ENCODE results near the gene CSF3R. TPM values are rescaled to one million over a fixed set of nuclear protein-coding genes. Genes with fewer than 3 reads are reported as not detected.

The CSF3R gene
- total and polyA plus RNA-seq, 2 experiments from 2014 or later, result 3.3 to 6.0 TPM

DNA sequence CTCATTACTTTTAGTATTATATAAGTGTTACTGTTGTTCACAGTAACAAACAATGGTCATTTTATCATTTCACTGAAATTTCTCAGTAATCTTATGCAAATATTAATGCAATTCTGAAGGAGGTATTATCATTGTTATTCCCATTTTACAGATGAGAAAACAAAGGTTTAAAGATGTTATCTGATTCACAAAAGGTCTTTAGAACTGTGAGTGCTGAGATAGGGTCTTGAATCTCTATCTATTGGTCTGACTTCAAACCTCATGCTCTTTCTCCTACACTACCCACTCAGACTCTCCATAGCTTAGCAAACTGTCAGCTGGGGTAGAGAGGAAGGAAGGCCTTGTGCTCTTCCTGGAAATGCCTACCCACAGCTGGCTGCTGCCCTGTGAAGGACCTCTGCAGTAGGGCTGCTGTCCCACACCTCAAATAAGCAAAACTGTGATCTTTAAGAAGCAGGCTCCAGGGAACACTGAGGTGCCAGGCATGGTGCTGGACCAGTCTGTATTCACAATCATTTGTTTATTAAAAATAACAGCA is 26.3 kb downstream of the CSF3R start:
- peaks cover 25% of the 10 kb centered on the region for H3K36me3 ChIP-seq
- no peaks in the 10 kb centered on the region for H3K4me1 ChIP-seq (ENCODE audit: low read depth)
- H3K4me3 ChIP-seq, result no peak overlapping the region
- no peak overlapping the region for H3K27ac ChIP-seq
- DNase-seq (ENCODE audit: low read depth in 1 of 2, low spot score in 1 of 2), result no peak
- TF ChIP-seq, protein P1, sequence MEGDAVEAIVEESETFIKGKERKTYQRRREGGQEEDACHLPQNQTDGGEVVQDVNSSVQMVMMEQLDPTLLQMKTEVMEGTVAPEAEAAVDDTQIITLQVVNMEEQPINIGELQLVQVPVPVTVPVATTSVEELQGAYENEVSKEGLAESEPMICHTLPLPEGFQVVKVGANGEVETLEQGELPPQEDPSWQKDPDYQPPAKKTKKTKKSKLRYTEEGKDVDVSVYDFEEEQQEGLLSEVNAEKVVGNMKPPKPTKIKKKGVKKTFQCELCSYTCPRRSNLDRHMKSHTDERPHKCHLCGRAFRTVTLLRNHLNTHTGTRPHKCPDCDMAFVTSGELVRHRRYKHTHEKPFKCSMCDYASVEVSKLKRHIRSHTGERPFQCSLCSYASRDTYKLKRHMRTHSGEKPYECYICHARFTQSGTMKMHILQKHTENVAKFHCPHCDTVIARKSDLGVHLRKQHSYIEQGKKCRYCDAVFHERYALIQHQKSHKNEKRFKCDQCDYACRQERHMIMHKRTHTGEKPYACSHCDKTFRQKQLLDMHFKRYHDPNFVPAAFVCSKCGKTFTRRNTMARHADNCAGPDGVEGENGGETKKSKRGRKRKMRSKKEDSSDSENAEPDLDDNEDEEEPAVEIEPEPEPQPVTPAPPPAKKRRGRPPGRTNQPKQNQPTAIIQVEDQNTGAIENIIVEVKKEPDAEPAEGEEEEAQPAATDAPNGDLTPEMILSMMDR (IDR thresholded peaks at IDR 0.05; ENCODE audit: low read depth, low read length), result no peak
- no peaks in the 10 kb centered on the region for H3K27me3 ChIP-seq
- H3K9me3 ChIP-seq (ENCODE audit: low read depth), result no peaks in the 10 kb centered on the region

DNA sequence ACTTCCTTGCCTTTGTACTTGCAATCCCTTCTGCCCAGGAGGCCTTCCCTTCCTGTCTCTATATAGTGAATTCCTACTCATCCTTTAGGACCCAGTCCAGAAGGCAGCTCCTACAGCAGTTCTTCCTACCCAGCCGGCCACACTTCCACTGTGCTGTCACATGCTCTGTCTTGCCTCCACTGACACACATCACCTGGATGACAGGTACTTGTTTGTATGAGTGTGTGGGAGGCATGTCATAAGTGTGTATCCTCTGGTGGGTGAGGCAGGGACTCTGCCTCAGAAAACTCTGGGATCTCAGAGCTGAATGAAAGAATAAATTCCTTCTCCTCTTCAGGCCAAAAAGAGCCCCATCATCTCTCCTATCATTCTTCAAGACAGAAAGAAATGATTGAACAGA is 27.3 kb downstream of the CSF3R start:
- DNase-seq (ENCODE audit: low read depth in 1 of 2, low spot score in 1 of 2), result no peak
- Histone ChIP-seq H3K4me3 (no peak overlapping the region), H3K36me3 (peaks cover 25% of the 10 kb centered on the region), H3K9me3 (ENCODE audit: low read depth) (no peaks in the 10 kb centered on the region), H3K27ac (no peak overlapping the region), H3K27me3 (no peaks in the 10 kb centered on the region), H3K4me1 (ENCODE audit: low read depth) (no peaks in the 10 kb centered on the region)
- TF ChIP-seq, protein P1 (IDR thresholded peaks at IDR 0.05; ENCODE audit: low read depth, low read length), result no peak

DNA sequence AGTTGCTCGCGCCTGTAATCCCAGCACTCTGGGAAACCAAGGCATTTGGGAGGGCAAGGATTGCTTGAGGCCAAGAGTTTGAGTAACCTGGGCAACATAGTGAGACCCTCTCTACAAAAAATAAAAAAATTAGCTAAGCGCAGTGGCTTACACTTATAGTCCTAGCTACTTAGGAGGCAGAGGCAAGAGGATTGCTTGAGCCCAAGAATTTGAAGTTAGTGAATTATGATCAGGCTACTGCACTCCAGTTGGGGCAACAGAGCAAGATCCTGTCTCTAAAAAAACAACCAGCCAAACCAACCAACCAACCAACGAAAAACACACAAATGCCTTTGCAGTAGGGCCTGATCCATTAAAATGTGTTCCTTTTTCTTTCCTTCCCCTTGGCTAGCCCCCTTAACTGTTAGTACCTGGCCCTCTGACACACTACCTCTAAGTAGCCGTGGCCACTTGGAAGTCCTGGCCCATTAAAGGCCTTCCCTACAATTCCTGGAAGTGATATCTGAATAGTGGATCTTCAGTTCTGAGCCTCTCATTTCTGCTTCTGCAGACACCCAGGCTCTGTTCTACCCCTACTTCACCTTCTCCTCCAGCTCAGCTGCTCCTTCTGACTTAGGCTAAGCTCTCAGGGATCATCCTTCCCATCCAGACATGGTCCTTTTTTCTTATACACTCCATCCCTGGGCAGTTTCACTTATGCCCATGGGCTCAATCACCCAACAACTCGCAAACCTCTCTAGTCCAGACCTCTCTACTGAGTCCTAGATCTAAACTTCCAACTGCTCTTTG is 28.9 kb downstream of the CSF3R start:
- no peak for DNase-seq (ENCODE audit: low read depth in 1 of 2, low spot score in 1 of 2)
- Histone ChIP-seq H3K4me1 (ENCODE audit: low read depth) (no peaks in the 10 kb centered on the region), H3K9me3 (ENCODE audit: low read depth) (no peaks in the 10 kb centered on the region), H3K36me3 (peaks cover 23% of the 10 kb centered on the region), H3K4me3 (no peak overlapping the region), H3K27ac (no peak overlapping the region), H3K27me3 (no peaks in the 10 kb centered on the region)
- TF ChIP-seq, protein P1 (IDR thresholded peaks at IDR 0.05; ENCODE audit: low read depth, low read length), result no peak

DNA sequence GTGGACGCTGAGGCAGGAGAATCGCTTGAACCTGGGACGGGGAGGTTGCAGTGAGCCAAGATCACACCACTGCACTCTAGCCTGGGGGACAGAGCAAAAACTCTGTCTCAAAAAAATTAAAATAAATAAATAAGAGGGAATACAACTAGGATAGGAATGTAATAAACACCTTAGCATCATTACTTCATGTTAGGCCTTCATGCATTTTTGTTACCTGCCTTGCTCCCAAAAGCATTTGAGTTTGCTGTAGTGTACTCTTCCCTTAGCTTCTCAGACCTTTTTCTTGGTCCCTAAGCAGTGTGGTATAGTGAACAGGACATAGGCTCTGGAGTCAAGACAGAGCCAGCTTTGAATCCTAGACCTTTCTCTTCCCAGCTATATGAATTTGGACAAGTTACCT is 29.7 kb downstream of the CSF3R start:
- Histone ChIP-seq H3K4me3 (no peak overlapping the region), H3K9me3 (ENCODE audit: low read depth) (no peaks in the 10 kb centered on the region), H3K27me3 (no peaks in the 10 kb centered on the region), H3K27ac (no peak overlapping the region), H3K4me1 (ENCODE audit: low read depth) (no peaks in the 10 kb centered on the region), H3K36me3 (peaks cover 21% of the 10 kb centered on the region)
- no peak for DNase-seq (ENCODE audit: low read depth in 1 of 2, low spot score in 1 of 2)
- TF ChIP-seq, protein P1 (IDR thresholded peaks at IDR 0.05; ENCODE audit: low read depth, low read length), result no peak

DNA sequence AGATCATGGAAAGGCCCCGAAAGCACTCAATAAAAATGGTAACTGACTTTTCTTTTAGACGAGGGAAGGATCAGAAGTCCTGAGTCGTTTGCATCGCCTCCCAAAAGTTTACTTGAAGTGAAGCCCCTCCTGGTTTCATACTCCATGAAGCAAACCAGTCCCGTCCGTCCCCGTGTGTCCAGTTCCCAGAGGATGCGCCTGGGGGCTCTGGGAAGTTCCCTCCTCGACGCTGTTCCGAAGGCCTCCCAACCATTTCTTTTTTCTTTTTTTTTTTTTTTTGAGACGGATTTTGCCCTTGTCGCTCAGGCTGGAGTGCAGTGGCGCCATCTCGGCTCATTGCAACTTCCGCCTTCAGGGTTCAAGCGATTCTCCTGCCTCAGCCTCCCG is 31.8 kb downstream of the CSF3R start:
- DNase-seq (ENCODE audit: low read depth in 1 of 2, low spot score in 1 of 2), result no peak
- Histone ChIP-seq H3K36me3 (peaks cover 12% of the 10 kb centered on the region), H3K4me3 (peak overlapping the region; percentile 55), H3K4me1 (ENCODE audit: low read depth) (no peaks in the 10 kb centered on the region), H3K27me3 (no peaks in the 10 kb centered on the region), H3K27ac (peak overlapping the region; percentile 92), H3K9me3 (ENCODE audit: low read depth) (no peaks in the 10 kb centered on the region)
- TF ChIP-seq, protein P1 (IDR thresholded peaks at IDR 0.05; ENCODE audit: low read depth, low read length), result no peak

Measured in cardiac muscle cell (in vitro differentiated cells and primary cell).